Stimulated activated naive CD8-positive, alpha-beta T cell treated with anti-CD3 and anti-CD28 coated beads, Interleukin-15, amount 100 ng/mL, for 72 hours (primary cell): ENCODE results near the gene CYB561.

ENCODE experiments used
- ATAC-seq: fragments of 150-1000 bp; cut with Tn5 transposase; 2 replicates; pipeline ENCODE4 v1.10.0; 2021; ENCODE audit warnings: mild to moderate bottlenecking, moderate library complexity
- DNase-seq, 2 donors: peaks; one replicate each; pipeline ENCODE4 v3.0.0; 2021 to 2022
- H3K27ac Mint-ChIP-seq, 2 donors: one replicate each; pipeline ENCODE4 v1.8.0; 2022; ENCODE audit warnings: mild to moderate bottlenecking in 2 of 2, mixed read lengths in 2 of 2, moderate library complexity in 2 of 2
- H3K27me3 Mint-ChIP-seq: one replicate; pipeline ENCODE4 v1.8.0; 2022; ENCODE audit warnings: mixed read lengths
- H3K4me1 Mint-ChIP-seq: one replicate; pipeline ENCODE4 v1.8.0; 2022; ENCODE audit warnings: mild to moderate bottlenecking, mixed read lengths
- H3K4me3 Mint-ChIP-seq, 2 donors: one replicate each; pipeline ENCODE4 v1.8.0; 2022; ENCODE audit warnings: mild to moderate bottlenecking in 2 of 2, mixed read lengths in 2 of 2, moderate library complexity in 1 of 2
- H3K9me3 Mint-ChIP-seq, 2 donors: one replicate each; pipeline ENCODE4 v1.8.0; 2022; ENCODE audit warnings: mixed read lengths in 2 of 2

CYB561 gene

DNA sequence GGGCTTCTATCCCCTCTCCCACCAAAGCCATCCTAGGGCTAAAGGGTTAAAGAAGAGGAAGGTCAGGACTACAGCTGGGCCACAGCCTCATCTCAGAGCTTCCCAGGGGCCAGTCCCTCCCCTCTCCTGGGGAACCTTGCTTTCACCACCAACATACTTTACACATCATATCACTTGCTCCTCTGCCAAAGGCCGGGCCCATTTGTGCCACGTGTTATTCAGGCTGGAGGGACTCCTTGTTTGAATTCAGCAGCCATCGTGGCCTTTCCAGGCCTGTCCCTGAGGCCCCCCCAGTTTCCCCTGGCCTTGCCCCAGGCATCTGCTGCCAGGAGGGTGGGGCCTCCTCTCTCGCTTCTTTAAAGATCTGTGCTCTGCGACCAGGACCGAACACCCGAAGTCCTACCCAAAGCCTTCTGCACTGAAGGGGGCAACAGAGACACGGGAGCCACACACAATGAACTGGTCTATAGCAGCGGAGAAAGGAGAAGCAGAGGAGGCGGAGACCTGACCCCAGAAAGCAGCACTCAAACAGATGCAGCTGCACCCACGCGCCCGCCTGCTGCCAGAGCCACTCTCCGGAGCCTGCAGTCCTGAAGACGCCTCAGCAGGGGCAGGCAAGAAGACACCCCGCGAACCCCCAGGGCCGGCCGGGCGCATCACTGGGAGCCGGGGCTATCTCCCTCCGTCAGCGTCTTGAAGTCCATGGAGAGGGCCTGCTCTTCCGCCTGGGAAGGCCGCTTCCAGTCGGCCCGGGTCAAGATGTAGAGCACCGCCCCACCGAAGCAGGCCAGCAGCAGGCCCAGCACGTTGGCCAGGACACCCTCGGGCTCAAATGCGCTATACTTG, 12.1 kb downstream of the CYB561 start:
- no peak for ATAC-seq
- no peak for DNase-seq
- peaks cover 40% of the 10 kb centered on the region for H3K4me1 Mint-ChIP-seq
- H3K27me3 Mint-ChIP-seq = peaks cover 8% of the 10 kb centered on the region
- no peak overlapping the region for H3K4me3 Mint-ChIP-seq
- peak overlapping the region in 1 of 2 donors; percentile 62 for H3K27ac Mint-ChIP-seq
- H3K9me3 Mint-ChIP-seq = no peaks in the 10 kb centered on the region

DNA sequence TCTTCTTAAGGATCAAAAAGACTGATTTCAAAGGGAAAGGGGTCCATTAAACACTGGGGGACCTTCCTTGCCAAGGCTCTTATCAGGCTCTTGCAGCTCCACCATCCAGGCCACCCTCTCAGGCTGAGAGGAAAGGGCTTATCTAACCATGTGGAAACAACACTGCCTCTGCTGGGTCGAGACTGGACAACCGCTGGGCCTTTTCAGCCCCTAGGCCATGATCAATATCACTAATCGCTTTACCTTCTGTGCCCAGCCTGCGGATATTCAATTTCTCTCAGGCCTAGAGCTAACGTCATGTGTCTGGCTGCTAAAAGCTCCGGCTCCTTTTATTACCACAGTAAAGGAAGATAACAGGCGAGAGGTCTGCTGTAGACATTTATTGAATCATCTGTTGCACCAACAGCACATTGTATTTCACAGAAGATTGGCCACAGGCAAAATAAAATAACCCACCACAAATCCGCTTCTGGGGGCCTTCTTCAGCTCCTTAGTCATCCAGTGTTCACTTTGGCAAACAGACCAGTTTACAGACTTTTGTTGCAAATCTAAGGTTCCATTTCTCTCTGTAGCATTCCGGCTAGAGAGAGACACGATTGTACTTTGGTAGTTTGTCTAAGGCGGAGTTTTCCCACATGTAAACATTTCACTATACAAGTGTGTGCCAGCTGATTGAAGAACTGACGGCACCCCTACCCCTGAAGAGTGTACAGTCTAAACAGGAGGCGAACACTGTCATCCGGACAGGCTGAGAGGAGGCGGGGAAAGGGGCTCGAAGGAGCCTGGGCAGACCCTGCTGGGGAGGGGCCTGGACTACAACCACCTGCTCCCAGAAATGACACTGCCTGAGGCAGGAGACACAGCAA, 13.9 kb downstream of the CYB561 start:
- ATAC-seq (no peak), DNase-seq (no peak)
- Mint-ChIP-seq H3K27me3 (peaks cover 8% of the 10 kb centered on the region), H3K9me3 (no peaks in the 10 kb centered on the region), H3K27ac (no peak overlapping the region), H3K4me1 (peaks cover 50% of the 10 kb centered on the region), H3K4me3 (no peak overlapping the region)

DNA sequence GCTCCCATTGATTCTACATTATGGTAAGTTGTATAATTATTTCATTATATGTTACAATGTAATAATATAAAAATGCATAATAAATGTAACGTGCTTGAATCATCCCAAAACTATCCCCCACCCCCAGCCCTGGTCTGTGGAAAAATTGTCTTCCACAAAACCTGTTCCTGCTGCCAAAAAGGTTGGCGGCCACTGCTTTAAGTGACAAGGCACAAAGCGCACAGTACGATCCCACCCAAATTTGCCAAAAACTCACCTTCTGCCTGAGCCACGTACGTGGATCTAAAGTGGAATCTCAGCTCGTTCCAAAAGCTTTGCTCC, 14.5 kb downstream of the CYB561 start:
- peaks cover 8% of the 10 kb centered on the region for H3K27me3 Mint-ChIP-seq
- DNase-seq (no peak), ATAC-seq (no peak)
- no peak overlapping the region for H3K4me3 Mint-ChIP-seq
- no peak overlapping the region for H3K27ac Mint-ChIP-seq
- H3K4me1 Mint-ChIP-seq = peaks cover 56% of the 10 kb centered on the region
- H3K9me3 Mint-ChIP-seq = no peaks in the 10 kb centered on the region

DNA sequence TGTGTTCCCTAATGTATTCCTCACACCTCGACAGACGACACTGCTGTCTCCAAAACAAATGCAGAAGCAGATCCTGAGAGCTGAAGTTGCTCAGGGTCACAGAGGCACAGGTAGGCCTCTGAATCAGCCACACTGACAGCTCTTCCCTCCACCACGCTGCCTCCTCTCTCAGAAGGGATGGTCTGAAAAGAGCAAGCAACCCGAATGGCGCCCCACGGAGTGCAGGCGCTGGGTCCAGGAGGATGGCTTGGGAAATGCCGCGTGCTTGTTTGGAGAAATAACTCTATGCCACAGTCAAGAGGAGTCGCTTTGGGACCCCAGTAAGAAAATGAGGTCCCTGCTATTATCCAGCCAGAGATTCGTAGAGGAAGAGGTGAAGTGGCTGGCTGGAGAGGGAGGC, 15.9 kb downstream of the CYB561 start:
- ATAC-seq = no peak
- DNase-seq = no peak
- no peak overlapping the region for H3K27ac Mint-ChIP-seq

DNA sequence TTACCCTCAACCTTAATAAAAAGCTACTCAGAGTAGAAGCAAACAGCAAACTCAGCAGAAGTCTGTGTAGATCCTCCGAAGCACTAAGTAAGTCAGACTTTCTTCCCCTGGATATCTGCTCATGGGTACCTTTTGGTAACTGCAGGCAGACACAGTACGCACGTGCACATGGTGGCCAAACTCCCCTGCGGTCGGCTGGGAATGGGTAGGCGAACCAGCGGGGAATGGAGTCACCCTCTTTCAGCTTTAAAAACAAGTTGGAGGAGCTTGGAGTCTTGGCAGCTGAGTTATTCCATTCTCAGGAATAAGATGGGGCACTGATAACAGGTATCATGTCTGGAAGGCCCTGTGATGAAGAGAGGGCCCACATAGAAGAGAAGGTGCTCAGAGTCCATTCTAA, 16.3 kb downstream of the CYB561 start:
- ATAC-seq (no peak), DNase-seq (no peak)
- Mint-ChIP-seq H3K27ac (no peak overlapping the region), H3K9me3 (no peaks in the 10 kb centered on the region), H3K4me3 (no peak overlapping the region), H3K27me3 (peaks cover 8% of the 10 kb centered on the region), H3K4me1 (peaks cover 58% of the 10 kb centered on the region)

More for the DNA sequence above, 15.9 kb downstream of the CYB561 start:
- Mint-ChIP-seq H3K9me3 (no peaks in the 10 kb centered on the region), H3K27me3 (peaks cover 8% of the 10 kb centered on the region), H3K4me3 (no peak overlapping the region), H3K4me1 (peaks cover 63% of the 10 kb centered on the region)

DNA sequence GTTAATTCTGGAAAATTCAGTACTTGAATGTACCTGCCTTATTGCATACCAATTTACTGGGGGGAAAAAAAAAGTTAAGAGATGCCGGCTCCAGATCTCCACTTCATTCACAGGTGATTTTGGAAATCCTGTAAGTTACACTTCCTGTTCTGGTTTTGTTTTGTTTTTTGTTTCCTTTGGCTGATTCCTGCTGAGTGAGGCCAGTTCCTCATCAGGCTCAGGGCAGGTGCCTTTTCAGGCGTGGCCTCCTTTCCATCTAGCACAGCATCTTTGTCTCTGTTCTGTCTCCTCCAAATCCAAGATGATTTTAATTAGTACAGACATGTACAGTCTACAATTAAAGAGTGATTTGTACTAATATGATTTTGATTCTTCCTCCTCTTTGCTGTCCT, 19.2 kb downstream of the CYB561 start:
- H3K27me3 Mint-ChIP-seq = no peaks in the 10 kb centered on the region
- H3K4me3 Mint-ChIP-seq = no peak overlapping the region
- DNase-seq (no peak), ATAC-seq (no peak)
- H3K27ac Mint-ChIP-seq = peak overlapping the region in 1 of 2 donors; percentile 10
- H3K4me1 Mint-ChIP-seq = peaks cover 35% of the 10 kb centered on the region
- H3K9me3 Mint-ChIP-seq = no peaks in the 10 kb centered on the region

DNA sequence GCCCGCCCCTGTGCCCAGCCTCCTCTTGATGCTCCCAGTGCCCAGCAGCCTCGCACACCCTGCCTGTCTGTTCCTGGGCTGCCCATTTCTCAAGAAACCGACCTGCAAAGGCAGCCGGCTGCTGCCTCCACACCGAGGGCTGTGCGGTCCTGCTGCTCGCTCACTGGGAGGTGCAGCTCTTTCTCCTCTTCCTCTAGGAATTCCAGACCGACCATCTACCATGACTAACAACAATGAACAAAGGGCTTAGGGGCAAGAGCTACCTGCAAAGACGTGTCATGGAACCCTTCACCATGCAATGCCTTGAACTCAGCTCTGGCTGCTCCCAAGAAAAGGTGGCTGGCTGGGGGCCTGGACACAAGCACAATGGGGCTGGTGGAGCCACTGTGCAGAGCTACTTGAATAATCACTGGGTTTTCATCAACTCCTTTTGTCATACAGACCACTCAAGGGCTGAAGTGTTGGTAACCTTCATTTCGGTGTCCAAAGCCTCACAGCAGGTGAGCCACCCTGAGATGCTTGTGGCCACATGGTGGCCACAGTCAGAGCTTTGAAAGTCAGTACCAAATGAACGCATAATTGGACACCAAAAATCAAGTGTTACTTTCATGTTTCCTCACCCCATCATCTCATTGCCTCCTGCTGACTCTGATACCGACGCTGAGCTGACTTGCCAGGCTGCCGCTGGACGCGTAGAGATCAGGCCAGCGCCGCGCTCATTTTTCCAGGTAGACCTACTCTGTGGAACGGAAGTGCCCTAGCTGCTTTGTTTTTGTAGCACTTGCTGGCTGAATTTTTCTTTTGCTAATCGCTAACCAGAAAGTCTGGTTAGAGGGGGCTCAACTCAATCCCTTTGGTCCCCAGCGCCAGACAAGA, 19.8 kb downstream of the CYB561 start:
- peaks cover 35% of the 10 kb centered on the region for H3K4me1 Mint-ChIP-seq
- no peaks in the 10 kb centered on the region for H3K9me3 Mint-ChIP-seq
- no peak overlapping the region for H3K27ac Mint-ChIP-seq
- no peaks in the 10 kb centered on the region for H3K27me3 Mint-ChIP-seq
- ATAC-seq = no peak
- no peak overlapping the region for H3K4me3 Mint-ChIP-seq
- DNase-seq = no peak

DNA sequence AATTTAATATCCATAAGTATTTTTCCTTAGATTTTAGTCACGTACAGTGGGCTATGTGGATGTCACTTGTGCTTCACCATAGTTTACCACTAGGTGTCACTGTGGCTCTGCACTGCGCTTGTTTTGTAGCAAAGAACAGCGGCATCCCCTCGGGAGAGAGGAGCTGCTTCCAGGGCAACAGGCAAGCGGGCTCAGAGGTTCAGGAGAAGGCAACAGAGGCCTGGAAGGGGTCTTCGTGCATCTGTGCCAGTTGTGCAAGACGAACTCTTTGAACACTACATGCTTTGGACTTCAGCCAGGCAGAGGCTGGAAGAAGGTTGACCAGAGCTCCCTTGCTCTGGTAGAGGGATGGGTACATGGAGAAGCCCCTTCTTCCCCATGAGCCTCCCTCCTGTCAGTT, 20.6 kb downstream of the CYB561 start:
- no peak overlapping the region for H3K27ac Mint-ChIP-seq
- no peak overlapping the region for H3K4me3 Mint-ChIP-seq
- H3K4me1 Mint-ChIP-seq = peaks cover 37% of the 10 kb centered on the region

DNA sequence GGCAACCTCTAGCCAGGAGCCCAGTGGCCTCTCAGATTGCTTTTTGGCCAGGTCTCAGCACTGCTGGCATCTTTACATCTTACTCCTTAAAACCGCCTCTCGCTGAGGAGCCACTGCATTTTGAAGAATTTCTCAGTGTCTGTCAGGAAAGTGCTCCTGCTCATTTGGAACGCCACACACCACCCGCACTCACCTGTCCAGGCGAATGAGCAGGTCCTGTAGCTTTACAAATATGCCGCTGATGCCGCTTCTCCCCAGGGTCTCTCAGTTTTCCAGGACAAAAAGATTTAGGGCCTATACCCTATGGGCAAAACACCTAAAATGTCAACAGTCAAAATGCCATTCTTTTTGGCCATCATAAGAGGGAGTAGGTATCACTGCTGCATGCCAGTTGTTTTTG, 22.1 kb downstream of the CYB561 start:
- H3K4me1 Mint-ChIP-seq = peaks cover 48% of the 10 kb centered on the region
- H3K27ac Mint-ChIP-seq = no peak overlapping the region
- no peaks in the 10 kb centered on the region for H3K9me3 Mint-ChIP-seq
- H3K4me3 Mint-ChIP-seq = no peak overlapping the region
- no peaks in the 10 kb centered on the region for H3K27me3 Mint-ChIP-seq
- DNase-seq (no peak), ATAC-seq (no peak)

More for the DNA sequence above, 20.6 kb downstream of the CYB561 start:
- DNase-seq (peak; percentile 63 to 65), ATAC-seq (peak; percentile 80)
- no peaks in the 10 kb centered on the region for H3K9me3 Mint-ChIP-seq
- no peaks in the 10 kb centered on the region for H3K27me3 Mint-ChIP-seq

DNA sequence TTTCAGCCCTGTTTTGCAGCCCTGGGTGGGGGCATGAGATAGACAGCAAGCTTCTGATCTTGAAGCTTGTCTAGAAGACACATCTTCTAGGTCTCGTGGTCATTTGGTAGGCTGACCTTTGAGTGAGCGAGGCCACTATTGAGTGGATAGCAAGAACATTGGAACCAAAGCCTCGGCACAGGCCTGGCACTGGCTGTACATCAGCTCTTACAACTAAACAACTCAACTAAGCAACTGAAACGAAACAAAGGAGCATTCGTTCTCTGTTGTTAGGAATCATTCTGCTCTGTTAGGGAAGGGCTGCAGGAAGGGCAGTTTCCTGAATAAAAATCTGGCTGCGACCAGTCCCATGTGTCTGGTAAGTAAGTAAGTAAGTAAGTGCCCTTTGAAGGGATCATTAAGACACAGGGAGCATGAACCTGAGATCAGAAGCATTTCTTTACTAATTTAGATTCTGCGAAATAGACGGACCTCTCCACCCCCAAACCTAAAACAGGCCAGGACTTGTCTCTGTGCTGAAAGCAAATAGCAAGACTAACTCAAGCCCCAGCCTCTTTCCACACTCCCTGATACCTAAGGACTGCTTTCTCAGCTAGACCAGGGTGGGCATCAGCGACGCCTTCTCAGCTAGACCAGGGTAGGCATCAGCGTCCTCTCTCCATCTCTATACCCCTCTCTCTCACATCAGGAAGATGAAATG, 22.7 kb downstream of the CYB561 start:
- no peak for DNase-seq
- no peak for ATAC-seq
- no peak overlapping the region for H3K27ac Mint-ChIP-seq
- H3K4me3 Mint-ChIP-seq = no peak overlapping the region
- no peaks in the 10 kb centered on the region for H3K27me3 Mint-ChIP-seq
- H3K4me1 Mint-ChIP-seq = peaks cover 44% of the 10 kb centered on the region
- H3K9me3 Mint-ChIP-seq = no peaks in the 10 kb centered on the region

DNA sequence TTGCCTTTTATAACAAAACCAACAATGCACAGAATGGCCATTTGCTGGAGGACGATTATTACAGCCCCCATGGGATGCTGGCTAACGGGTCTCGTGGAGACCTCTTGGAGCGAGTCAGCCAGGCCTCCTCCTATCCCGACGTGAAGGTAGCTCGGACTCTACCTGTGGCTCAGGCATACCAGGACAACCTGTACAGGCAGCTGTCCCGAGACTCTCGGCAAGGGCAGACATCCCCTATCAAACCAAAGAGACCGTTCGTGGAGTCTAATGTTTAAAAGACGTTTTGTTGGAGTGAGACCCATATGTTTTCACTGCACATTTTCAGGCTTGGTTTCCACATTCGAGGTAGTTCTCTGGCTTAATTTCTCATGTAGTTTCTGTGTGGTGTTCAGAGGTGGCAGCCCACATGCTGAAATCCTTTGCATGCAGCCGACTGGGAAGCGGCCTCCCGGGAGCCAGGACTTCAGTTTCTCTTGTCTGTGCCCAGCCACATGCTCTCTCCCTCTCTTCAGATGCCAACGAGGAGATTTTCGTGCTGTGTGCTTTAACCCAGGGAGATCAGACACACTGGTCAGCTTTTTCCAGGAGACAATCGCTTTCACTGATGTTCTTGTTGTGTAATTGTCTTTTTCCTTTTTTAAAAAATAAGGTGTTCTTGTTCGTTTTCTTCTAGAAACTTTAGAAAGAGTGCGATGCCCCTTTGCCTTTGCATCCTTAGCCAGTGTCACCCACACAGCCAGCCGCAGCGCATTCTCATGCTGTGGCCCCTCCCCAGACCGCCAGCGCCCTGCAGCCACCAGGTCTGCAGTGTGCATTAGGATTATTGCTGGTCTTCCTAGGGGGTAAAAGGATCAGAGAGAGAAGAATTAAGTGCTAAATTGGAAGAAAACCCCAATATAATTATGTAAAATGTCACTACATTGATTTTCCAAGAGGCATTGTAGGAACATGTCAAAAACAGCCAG, 24.1 kb downstream of the CYB561 start:
- peak overlapping the region in 1 of 2 donors; percentile 42 for H3K27ac Mint-ChIP-seq
- ATAC-seq = no peak
- no peaks in the 10 kb centered on the region for H3K27me3 Mint-ChIP-seq
- peaks cover 30% of the 10 kb centered on the region for H3K4me1 Mint-ChIP-seq
- DNase-seq = no peak
- no peak overlapping the region for H3K4me3 Mint-ChIP-seq
- H3K9me3 Mint-ChIP-seq = no peaks in the 10 kb centered on the region

DNA sequence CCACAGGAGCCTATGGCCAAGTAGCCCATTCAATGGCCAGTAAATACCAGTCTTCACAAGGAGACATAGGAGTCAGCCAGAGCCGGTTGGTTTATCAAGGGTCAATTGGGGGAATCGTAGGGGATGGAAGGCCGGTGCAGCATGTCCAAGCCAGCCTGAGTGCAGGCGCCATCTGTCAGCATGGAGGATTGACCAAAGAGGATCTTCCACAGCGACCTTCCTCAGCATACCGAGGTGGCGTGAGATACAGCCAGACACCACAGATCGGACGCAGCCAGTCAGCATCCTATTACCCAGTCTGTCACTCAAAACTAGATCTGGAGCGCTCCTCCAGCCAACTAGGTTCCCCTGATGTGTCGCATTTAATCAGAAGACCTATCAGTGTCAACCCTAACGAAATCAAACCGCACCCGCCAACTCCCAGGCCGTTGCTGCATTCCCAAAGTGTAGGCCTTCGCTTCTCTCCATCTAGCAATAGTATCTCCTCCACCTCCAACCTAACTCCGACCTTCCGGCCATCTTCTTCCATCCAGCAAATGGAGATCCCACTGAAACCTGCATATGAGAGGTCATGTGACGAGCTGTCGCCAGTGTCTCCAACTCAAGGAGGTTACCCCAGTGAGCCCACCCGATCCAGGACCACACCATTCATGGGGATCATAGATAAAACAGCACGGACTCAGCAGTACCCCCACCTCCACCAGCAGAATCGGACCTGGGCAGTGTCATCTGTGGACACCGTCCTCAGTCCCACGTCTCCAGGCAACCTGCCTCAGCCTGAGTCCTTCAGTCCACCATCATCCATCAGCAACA, 25.0 kb downstream of the CYB561 start:
- no peaks in the 10 kb centered on the region for H3K9me3 Mint-ChIP-seq
- no peaks in the 10 kb centered on the region for H3K27me3 Mint-ChIP-seq
- H3K4me3 Mint-ChIP-seq = no peak overlapping the region
- H3K27ac Mint-ChIP-seq = peak overlapping the region in 1 of 2 donors; percentile 56
- peaks cover 22% of the 10 kb centered on the region for H3K4me1 Mint-ChIP-seq
- ATAC-seq (no peak), DNase-seq (no peak)
